ENCODE results near the gene NKAPD1.
A peak's percentile ranks its signal among the peaks of the same experiment; 100 is the strongest.
"Not testable (repeated sequence)": the region's sequence is repeated elsewhere in the genome, so short reads cannot be mapped to it uniquely, and the experiment has no call there.

The NKAPD1 gene

DNA sequence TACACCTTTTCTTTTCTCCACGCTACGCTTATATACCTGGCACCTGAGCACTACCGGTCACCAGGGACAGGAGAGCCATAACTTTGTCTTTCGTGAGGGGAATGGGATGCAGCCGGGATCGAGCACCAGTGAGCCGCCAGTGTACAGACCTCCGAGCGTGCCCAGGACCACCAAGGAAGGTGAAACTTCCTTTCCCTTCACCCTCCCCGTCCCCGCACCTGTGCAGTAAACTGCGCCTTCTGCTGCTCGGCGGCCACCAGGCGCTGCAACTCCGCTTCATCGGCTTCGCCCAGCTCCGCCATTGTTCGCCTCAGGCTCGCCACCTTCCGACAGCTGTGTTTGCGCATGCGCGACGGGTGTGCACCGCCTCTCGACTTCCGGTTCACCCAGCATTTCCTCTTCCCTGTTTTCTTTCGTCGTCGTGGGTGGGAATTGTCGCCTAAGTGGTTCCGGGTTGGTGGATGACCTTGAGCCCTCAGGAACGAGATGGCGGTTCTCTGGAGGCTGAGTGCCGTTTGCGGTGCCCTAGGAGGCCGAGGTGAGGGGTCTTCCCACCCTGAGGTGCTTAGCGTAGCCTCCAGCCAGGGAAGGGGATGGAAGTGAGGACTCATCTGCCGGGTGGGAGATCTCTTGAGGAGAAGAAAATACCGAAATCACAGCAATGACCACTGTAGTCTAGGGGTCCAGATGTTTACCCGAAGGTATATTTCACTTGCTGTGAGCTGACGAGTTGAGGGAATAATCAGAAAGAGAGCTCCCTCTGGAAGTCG is 12.5 kb downstream of the NKAPD1 start, which contains the start of the genes SDHD and TIMM8B:
Gene SDHD, plus strand, starts transcription at position 452 of the 770 bp plus-strand sequence. Its CDS starts 35 bp downstream, at position 487.
Gene TIMM8B, minus strand, starts transcription at position 335 of the 770 bp plus-strand sequence. Its CDS starts 33 bp downstream, at position 302.
- DNase-seq, result peak; percentile 96

DNA sequence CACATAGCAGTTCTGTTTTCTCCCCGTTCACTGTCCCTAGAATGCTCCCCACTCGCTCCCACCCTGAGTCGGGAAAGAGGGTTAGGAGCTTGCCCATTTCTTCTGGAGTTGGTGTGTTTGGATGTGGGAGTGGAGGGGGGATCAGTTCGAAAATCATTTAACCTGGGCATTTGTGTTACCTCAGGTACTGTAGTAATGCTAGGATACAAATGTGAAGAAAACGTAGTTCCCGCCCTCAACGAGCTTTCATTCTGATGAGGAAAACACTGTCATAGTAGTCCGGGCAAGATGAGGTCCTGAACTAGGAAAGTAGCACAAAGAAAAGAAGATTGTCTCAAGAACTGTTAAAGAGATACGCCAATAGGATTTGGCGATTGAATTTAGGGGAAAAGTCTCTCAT is 13.1 kb downstream of the NKAPD1 start:
- DNase-seq, result no peak

DNA sequence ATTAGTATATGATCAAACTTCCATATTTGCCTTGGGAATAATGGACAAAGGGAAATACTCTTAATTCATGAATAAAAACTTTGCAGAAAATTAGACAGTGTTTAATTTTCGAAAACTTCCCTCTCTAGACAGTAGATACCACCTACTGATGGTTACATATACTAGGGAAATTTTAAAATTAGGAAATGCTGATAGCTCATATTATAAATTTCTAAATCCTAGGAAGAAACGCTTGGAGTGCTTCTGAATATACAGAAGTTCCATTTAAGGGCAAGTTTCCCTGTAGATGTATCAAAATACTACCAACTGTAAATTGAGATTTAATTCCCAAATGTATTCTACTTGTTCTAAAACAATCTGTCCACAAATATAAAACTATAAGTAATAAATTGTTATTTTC is 21.2 kb downstream of the NKAPD1 start:
- DNase-seq, result not testable (repeated sequence)

DNA sequence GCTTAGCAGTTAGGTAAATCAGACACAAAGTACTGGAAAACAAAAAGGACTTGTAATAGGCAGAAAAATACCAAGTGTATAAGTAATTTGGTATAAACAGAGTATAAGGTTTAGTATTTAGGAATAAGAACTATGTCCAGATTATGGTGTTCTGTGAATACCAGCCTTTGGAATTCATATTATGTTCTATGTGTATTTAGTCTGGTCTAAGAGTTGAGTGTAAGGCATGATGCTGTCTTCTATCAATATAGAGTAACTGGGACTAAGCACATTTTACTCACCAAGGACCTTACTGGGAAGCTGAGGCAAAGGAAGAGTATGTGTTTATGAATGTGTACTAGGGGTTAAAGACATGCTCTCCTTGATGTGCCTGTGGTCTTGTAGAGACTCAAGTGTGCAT is 22.1 kb downstream of the NKAPD1 start:
- DNase-seq, result no peak

DNA sequence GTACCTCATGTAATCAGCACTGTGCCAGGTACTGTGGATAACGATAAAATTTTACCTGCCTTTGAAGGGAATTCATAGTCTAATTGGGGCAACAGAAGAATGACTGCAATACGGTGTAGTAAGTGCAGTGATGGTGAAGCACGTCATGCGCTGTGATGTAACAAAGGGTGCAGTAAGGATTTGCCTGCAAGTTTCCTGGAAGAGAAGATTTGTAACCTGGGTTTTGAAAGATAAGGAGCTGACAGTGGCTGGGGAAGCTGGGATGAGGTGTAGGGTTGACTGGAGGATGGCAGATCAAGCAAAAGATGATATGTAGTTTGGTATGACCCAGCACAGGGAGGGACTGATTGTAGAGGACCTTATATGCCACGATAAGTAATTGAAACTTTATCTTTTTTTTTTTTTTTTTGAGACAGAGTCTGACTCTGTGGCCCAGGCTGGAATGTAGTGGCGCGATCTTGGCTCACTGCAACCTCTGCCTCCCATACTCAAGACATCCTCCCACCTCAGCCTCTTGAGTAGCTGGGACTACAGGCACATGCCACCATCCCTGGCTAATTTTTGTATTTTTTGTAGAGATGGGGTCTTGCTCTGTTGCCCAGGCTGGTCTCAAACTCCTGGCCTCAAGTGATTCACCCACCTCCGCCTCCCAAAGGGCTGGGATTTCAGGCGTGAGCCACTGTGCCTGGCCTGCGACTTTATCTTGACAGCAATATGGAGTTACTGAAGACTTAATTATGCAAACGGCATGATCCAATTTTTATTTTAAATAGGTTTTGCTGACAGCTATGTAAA is 23.8 kb downstream of the NKAPD1 start:
- DNase-seq, result no peak

DNA sequence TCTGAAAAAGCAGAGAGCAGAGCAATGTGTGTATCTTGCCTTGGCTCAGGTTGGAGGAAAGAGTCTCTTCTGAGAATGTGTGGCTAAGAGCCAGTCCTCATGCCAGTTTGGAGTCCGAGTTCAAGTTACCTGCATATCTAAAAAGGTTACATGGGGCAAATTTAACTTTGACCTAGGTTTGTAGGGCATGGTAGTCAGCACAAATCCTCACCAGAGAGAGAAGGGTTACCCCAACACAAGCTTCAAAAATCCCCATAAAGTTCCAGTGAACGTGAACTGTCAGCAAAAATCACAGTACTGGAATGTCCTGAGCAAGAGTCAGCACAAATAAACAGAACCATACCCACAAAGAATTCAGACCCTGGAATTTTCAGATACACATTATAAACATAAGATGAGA is 26.4 kb downstream of the NKAPD1 start:
- no peak for DNase-seq

DNA sequence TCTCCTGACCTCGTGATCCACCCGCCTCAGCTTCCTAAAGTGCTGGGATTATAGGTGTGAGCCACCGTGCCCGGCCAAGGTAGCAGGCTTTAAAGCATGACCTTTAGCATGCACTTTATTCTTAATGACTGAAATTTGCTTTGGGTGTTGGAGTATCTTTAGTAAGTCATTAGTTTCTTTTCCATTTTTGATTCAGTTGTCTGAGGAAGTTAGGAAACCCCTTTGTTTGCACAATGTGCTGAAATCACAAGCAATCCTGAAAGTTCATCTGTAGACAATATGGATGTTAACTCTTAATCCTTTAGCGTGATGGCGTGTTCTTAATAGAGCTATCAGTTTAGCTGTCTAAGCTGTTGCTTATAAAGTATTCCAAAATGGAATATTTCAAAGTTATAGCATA is 29.3 kb downstream of the NKAPD1 start:
- no peak for DNase-seq

DNA sequence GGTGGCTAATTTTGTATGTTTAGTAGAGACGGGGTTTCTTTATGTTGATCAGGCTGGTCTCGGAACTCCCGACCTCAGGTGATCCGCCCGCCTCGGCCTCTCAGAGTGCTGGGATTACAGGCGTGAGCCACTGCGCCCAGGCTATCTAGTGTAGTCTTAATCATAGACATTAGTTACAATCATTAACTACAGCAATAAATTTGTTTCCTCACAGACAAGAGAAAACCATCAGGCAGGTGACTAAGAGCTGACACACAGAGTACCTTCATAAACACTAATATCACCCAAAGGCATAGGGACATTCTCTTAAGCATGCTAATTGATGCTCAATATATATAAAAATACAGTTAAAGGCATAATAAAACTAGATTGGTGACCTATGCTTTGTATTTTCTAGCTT is 32.0 kb downstream of the NKAPD1 start:
- no peak for DNase-seq

DNA sequence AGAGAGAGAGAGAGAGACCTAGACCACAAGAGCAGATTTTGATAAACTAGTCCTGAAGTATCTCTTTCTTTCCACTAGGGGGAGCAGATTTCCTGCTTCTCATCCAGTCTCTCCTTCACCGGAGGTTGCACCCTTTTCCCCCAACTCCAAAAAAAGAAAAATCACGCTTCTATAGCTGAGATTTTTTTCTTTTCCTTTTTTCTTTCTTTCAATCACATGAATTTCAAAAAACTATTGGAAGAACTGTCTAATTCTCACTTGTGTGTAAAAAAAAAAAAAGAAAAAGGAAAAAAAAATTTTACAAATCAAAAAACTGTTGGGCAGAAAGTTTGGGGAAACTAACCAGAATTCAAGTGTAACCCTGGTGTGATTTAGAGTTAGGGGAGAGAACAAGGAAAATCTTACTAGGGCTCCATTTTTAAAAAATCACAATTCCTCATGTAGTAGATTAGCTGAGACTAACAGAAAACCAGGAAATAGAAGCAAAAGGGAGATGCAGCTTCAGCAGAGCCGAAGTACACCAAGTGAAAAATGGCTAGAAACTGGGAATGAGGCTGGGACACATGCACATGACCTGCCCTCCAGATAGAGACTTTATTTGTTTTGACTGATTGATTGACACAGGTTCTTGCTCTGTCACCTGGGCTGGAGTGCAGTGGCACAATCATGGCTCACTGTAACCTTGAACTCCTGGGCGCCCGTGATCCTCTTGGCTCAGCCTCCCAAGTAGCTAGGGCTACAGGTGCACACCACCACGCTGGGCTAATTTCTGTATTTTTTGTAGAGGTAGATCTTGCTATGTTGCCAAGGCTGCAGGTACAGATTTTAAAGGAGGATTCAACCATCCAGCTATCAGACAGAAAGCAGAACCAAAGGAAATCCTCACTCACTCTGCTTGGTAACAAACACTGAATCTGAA is 39.7 kb downstream of the NKAPD1 start:
- no peak for DNase-seq

DNA sequence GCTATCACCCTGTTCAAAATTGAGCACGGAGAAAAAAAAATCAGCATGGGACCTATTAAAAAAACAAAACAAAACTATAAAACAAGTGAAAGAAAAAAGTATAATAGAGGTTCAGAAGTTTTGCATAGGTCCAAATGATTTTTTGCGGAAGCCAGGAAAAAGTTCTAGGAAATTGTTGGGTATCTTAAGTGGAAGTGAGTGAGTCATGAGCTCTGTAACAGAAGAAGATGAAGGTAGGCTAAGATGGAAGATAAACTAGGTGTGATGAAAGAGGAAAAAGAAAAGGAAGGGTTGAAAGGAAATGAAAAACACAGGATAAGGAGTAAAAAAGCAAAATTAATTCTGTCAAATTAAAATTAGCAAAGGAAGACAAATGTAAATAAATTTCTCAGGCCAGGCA is 40.4 kb downstream of the NKAPD1 start:
- DNase-seq, result no peak

DNA sequence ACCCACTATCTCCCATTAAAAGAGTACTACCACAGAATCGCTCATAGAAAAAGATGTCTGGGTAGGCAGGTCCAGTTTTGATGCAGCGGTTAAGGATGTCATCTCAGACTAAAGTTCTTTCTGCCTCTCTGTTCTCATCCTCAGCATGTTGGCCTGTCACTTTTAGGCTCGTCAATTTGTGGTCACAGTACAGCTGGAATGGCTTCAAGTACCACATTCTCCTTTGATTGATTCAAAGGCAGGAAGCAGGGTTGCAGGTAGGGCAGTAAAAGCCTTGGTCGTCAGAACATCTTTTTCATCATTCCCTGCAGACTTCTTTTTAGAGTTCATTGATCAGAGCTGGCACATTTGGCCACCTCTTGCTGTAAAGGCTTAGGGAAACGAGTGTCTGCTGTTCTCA is 41.3 kb downstream of the NKAPD1 start:
- no peak for DNase-seq

DNA sequence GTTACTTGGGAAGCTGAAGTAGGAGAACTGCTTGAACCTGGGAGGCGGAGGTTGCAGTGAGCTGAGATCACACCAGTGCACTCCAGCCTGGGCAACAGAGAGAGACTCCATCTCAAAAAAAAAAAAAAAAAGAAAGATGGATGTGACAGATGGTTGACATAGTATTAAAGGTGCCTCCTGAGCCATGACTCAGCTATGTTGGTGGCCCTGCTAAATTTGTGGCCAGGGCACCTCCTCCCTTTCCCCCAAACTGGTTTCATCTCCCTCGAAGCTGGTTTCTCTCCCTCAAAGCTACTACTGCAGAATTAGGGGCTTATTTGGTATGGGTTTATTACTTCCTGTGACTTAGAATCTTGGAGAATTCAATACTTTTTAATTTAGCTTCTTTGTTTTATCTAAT is 44.1 kb downstream of the NKAPD1 start:
- no peak for DNase-seq

DNA sequence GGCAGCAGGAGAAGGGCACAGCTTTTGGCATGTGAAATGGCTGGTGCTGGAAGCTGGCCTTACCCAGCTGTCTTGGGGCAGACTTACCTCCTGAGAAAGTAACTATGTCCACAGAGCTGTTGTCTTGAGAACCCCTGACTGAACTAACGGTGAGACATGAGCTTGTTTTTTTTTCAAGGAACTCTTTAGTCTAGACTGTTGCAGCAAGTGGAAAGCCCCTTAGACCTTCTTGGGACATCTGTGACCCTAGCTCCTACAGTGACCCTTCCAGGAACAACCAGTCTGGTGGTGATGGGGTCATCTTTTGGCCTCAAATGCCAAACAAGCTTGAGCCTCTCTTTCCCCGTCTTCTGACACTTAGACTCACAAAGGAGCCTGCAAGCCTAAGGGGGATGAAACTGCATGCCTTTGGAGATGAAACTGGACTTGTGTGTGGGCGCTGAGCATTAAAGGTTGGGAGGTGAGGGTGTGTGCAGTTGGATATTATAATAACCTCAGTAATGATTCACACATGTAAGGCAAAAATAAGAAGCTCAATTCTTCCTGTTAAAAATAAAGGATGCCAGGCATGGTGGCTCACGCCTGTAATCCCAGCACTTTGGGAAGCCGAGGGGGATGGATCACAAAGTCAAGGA is 48.0 kb downstream of the NKAPD1 start:
- no peak for DNase-seq

DNA sequence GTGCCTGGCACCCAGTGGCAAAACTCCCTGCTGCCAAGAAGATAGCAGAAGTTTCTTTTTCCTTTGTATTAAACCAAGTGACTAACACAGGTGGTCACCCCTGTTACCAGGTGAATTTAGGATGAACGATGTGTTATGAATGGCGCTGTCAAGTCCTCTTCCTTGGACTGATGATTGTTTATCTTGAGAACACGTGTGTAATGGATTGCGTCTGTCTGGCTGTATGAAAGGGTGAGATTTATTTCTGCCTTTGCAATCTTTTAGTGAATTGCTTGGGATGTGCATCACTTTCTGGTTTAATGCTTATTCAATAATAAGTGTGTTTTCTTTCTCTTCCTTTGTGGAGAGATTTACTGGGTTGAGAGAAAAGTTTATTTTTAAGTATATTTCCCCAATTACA is 49.0 kb downstream of the NKAPD1 start:
- no peak for DNase-seq

DNA sequence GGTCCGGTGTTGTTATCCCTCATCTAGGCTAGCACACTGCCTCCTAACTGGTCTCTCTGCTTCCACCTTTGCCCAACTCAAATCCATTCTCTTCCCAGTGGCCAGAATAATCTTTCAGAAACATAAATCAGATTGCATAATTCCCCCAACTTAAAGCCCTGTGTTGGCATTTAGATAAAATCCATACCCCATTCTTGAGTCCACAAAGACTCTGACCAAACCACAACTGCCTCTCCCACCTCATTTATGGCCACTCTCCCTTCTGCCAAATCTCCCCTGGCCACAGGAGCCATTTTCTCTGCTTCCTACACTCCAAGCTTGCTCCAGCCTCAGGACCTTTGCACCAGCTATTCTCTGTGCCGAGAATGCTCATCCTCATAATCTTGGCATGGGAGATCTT is 53.0 kb downstream of the NKAPD1 start:
- no peak for DNase-seq

DNA sequence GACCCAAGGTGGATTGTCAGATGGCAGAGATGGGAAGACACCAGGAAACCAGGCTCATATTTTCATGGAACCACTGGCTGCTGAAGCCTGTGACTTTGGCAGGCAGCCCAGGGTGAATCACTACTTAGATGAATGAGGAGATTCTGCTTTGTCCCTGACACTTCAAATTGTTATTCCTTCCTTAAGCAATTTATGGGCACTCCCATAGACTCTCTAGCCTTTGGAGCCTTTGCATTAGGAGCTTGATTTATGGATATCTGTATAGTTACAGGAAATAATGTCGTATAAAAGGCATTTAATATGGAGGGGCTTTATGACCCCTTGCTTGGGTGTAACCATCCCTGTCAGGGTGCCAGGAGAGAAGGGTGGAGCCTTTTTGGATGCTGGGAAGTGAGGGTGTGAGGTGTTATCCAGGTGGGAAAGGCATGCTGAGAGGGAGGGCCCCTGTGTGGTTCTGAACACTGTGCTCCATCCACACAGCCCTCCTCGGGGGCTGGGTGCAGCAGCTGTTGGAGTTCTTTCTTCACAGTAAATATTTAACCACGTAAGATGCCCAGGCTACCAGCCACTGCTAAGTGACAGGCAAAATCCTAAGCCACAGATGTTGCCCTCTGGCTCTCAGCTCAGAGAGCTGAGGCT is 54.5 kb downstream of the NKAPD1 start:
- DNase-seq, result no peak

DNA sequence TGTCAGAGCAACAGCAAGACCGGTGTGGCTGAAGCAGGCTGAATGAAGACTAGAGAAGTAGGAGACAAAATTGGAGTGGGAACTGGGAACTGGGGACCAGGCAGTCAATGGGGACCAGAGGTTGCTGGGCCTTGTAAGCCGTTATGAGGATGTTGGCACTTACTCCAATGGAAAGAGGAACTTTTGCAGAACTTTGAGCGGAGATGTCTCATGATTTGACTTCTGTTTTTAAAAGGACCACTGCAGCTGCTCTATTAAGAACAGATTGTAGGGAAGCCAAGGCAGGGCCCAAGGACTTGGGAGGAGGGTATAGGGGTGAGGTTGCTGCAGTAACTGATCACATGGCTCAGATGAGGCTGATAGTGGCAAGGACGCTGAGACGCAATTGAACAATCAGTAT is 55.6 kb downstream of the NKAPD1 start:
- DNase-seq, result no peak

DNA sequence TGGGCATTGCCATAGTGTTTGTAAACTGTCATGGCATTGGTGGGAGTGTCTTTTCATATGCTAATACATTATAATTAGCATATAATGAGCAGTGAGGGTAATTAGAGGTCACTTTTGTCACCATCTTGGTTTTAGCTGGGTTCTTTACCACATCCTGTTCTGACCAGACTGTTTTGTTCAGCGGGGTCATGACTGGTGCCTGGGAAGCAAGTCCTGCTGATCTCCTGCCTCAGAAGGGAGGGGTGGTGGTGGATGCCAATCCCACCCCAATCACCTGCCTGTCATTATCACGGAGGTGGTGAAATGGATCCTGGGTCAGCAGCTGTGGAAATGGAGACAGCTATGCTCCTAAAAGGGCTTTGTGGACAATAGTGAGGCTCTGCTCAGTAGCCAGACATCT is 58.6 kb downstream of the NKAPD1 start:
- DNase-seq, result no peak

DNA sequence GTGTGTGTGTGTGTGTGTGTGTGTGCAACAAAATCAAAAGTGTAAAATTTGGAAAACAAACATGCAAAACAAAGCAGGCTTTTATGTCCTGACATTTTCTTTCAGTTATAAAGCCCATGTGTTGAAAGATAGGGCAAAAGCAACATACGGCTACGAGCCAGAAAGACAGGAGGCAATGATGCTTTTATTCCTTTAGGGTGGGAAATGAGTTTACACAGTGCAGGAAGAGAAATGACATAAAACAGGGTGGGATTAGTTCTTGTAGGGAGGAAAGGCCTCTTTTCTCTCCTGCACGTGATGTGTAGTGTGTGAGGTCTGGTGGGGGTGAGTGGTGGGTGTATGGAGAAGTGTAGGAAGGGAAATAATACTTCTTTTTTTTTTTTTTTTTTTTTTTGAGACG is 60.4 kb downstream of the NKAPD1 start:
- no peak for DNase-seq
